HG02588 (cell line): ENCODE data around the gene CEP85L.

Experiments used
- ATAC-seq: cut with Tn5 transposase; IDR thresholded peaks from one replicate; pipeline ENCODE4 v1.9.1; 2021; ENCODE audit warnings: mild to moderate bottlenecking, moderate library complexity; ENCODE audit not compliant: unreplicated experiment

CEP85L gene

DNA sequence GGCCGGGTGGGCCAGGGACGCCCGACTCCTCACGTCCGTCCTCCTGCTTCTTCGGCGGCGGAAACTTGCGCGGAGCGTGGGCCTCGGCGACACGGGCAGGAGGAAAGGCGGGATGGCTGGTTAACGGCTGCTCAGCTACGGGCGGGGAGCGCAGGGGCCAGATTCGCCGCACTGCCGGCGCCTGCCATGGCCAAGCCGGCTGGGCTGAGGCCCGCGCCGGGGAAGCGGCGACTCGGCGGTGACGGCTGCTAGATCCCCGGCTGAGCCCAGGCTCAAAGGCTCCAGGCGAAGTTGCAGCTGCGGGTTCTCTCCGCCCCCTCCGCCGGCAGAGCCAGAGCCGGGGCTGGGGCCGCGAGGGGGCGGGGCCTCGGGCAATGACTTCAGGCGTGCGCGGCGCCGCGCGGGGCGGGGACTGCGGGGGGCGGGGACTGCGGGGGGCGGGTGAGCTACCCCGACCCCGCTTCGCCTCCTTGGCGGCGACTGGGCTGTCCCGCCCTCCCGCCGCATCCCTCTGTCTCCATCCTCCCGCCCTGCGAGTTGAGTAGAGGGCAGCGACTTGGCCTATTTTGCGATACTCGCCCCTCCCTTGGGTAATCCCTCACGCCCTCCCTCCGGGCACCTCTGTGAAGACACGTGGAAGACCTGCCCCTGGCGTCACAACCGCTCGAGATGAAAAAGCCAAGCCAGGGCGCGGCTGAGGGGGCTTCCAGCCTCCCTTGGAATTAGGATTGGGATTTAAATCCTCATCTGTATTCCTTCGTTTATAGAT is at the start of gene CEP85L:
TSS of gene CEP85L (minus strand) at position 310 of the 769 bp plus-strand sequence. CDS start 322 bp downstream, outside the sequence.
- peak; percentile 91 for ATAC-seq

DNA sequence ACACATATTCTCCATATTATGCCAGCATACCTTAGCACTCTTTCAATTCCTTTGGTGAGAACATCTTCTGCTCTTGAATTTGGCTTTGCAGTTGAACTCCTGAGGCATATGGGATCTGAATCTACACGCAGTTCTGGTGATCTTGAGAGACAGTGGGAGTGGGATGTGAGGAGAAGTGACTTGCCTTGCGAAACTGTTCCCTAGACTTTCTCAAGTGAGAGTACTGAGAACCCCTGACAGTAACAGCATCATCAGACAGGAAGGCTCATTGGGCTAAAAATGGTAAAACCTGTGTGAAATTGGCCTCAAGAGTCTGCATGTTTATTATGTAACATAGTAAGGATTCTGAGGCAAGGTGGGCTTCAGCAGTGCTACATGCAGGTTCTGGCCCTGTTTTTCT is 49.1 kb upstream of the CEP85L start:
- ATAC-seq, result no peak

GRCh38 chr6:118697554-118697953 is 46.2 kb upstream of the CEP85L start:
- ATAC-seq, result no peak

- ATAC-seq, result no peak
These were observed 44.9 kb upstream of the CEP85L start for GRCh38 chr6:118696271-118696670.

GRCh38 chr6:118693562-118693961 is 42.2 kb upstream of the CEP85L start:
- ATAC-seq, result no peak

- no peak for ATAC-seq
These were observed 34.5 kb upstream of the CEP85L start for GRCh38 chr6:118685823-118686449.

DNA sequence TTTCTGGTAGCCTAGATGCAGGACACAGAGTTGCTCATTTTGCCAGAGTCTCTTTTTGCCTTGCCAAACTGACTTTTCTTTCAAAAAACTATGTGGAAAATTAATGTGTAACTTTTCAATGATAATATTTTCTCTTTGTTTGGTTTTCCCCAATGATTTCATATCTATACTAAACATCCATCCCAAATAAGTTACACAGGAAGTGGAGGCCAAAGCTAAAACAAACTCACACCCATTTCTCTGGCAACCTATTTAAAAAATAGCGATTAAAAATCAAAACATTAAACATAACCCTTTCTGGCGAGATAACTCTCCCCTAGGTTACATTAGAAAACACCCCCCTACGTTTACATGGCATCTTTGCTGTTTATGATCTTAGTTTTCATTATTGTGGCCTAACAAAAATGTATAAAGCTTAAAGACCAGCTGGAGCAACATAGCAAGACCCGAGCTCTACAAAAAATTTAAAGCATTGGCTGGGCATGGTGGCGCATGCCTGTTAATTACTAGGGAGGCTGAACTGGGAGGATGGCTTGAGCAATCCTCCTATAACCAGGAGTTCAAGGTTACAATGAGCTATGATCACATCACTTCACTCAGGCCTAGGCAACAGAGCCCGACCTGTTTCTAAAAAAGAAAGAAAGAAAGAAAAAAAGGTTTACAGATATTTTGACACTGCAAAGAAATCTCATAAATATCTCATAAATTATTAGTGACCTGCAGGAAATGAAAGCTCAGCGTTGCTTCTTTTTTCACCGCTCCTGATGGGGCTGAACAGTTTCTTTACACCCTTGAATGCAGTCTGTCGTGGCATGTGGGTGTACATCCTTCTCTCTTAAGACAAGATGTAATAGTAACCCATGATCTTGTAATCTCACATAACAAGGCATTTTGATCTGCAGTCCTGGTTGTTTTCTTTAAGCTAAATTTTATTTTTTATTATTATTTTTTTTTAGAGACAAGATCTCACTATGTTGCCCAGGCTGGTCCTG is 32.8 kb upstream of the CEP85L start:
- no peak for ATAC-seq

GRCh38 chr6:118680452-118681095 is 29.2 kb upstream of the CEP85L start:
- no peak for ATAC-seq

- ATAC-seq, result no peak
These were observed 28.0 kb upstream of the CEP85L start for GRCh38 chr6:118679327-118679901.

GRCh38 chr6:118678866-118679265 is 27.5 kb upstream of the CEP85L start:
- no peak for ATAC-seq

GRCh38 chr6:118677193-118677592 is 25.8 kb upstream of the CEP85L start:
- no peak for ATAC-seq

DNA sequence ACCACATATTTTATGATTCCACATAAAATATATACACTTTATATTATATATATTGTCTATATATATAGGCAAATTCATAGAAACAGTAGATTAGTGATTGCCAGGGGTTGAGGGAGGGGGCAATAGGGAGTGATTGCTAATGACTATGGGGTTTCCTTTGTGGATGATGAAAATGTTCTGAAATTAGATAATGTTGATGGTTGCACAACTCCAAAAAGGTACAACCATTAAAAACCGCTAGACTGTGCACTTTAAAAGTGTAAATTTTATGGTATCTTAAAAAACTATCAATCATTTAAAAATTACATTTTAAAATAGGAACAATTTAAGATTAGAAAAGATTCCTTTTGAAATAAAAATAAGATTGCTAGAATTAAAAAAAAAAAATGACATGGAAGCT is 23.8 kb upstream of the CEP85L start:
- ATAC-seq, result no peak

GRCh38 chr6:118674772-118675171 is 23.4 kb upstream of the CEP85L start:
- ATAC-seq, result no peak

DNA sequence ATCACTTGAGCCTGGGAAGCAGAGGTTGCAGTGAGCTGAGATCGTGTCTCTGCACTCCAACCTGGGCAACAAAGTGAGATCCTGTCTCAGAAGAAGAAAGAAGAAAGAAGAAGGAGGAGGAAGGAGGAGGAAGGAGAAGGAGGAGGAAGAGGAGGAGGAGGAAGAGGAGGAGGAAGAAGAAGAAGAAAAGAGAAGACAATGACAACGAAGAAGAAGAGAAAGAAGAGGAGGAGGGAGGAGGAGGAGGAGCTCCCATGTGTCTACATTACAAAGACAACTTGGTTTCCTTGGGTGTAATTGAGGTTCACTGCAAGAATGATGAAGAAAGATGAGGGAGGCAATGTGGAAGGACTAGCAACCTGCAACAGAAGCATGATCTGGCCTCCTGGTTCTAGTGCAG is 21.3 kb upstream of the CEP85L start:
- ATAC-seq, result no peak

DNA sequence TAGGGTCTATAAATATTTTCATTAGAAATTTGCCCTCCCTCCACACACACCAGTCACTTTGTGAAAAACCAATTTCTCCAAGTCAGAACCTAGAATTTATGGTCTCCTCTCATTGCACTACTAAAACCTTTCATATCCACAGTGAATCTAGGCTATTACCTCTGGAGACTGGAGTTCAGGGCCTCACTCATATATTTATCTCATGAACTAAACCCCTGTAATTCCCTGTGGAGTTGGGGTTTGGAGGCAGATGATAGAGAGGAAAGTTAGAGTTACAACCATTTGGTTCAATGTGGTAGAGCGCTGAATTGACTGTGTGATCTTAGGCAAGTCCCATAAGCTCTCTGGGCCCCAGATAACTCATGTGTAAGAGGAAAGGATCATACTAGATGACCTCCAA is 18.2 kb upstream of the CEP85L start:
- ATAC-seq, result no peak

- no peak for ATAC-seq
These were observed 17.5 kb upstream of the CEP85L start for GRCh38 chr6:118668761-118669385.

GRCh38 chr6:118667988-118668387 is 16.6 kb upstream of the CEP85L start:
- no peak for ATAC-seq

DNA sequence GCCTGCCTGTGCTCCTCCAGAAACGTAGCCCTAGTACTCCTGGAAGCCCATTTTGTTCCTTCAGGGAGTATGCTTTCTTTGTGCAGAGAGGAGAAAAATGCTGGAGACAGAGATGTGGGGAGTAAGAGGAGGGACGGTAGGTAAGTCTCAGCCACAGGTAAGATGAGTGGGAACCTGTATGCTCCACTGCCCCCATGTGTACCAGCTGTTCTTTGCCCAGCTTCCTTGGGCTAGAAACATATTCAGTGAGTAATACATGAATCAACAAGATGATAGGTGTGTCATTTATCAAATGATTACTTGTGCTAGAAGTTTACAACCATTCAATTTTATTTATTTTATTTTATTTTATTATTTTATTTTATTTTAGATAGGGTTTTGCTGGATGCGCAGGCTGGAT is 13.6 kb upstream of the CEP85L start:
- ATAC-seq, result peak; percentile 46

DNA sequence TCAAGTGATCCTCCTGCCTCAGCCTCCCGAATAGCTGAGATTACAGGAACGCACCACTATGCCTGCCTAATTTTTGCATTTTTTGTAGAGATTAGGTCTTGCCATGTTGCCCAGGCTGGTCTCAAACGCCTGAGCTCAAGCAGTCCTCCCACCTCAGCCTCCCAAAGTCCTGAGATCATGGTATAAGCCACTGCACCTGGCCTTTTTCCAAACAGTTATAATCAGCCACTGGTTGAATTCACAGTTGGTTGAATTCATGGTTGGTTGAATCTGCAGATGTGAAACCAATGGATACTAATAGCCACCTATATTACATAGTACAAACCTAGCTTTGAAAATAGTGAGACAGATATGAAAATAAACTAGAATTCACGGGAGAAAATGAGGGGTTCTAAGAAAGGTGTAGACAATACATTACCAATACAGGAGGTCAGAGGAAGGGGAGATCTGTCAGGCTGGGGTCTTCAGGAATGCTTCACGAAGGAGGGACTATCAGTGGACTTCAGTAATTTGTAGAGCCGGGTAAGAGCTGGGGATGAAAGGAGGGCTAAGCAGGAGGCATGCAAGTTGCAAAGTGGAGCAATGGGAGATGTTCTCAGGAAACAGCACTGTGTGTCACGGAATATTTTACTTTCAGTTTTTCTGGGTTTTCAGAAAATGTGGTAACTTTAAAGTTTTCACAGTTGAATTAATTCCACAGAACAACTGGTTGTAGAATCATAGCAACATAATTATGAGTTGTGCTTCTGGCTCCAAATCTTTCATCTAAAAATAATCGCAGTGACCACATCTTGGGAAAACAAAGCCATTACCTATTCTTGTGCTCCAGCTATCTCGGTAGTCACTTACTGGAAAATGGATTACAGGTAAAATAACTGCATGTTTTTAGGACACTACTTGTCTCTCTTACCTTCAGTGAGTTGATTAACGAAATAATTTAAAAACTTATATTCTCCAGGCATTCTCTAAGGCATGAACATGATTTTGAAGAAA is 12.9 kb upstream of the CEP85L start:
- ATAC-seq, result peak; percentile 30
